Endodermal cell (in vitro differentiated cells): ENCODE data around the gene MAPKAPK3. TPM values are rescaled to one million over a fixed set of nuclear protein-coding genes. Genes with fewer than 3 reads are reported as not detected.

Experiments used
- DNase-seq: peaks from one replicate; pipeline ENCODE4 v3.0.0-alpha.2; 2017
- H3K27ac ChIP-seq: 2 replicates; pipeline ENCODE4 v1.5.1; 2013; ENCODE audit warnings: mild to moderate bottlenecking, low read depth, low read length, moderate library complexity
- H3K27me3 ChIP-seq: 2 replicates; pipeline ENCODE4 v1.6.1; 2013; ENCODE audit warnings: mild to moderate bottlenecking, low read length, moderate library complexity; ENCODE audit not compliant: insufficient read depth, control insufficient read depth, poor library complexity, severe bottlenecking
- H3K36me3 ChIP-seq: 2 replicates; pipeline ENCODE4 v1.7.0; 2013; ENCODE audit warnings: mild to moderate bottlenecking, low read length, moderate library complexity; ENCODE audit not compliant: control insufficient read depth, insufficient read depth
- H3K4me1 ChIP-seq: one replicate; pipeline ENCODE4 v1.7.0; 2013; ENCODE audit warnings: low read length; ENCODE audit not compliant: control insufficient read depth, insufficient read depth
- H3K4me3 ChIP-seq: 2 replicates; pipeline ENCODE4 v1.5.1; 2013; ENCODE audit warnings: mild to moderate bottlenecking, low read length, moderate library complexity
- H3K9ac ChIP-seq: 2 replicates; pipeline ENCODE4 v1.6.1; 2013; ENCODE audit warnings: mild to moderate bottlenecking, low read length, moderate library complexity; ENCODE audit not compliant: poor library complexity, severe bottlenecking; ENCODE audit errors: extremely low read depth
- H3K9me3 ChIP-seq: 2 replicates; pipeline ENCODE4 v1.6.1; 2013; ENCODE audit warnings: mild to moderate bottlenecking, low read length, moderate library complexity; ENCODE audit not compliant: control insufficient read depth
- H3K27ac Mint-ChIP-seq: 2 replicates; pipeline ENCODE4 v1.8.0; 2020; ENCODE audit warnings: mixed read lengths
- H3K27me3 Mint-ChIP-seq: 2 replicates; pipeline ENCODE4 v1.8.0; 2021; ENCODE audit warnings: mild to moderate bottlenecking, mixed read lengths; ENCODE audit not compliant: insufficient read depth
- H3K36me3 Mint-ChIP-seq: 2 replicates; pipeline ENCODE4 v1.8.0; 2020; ENCODE audit warnings: low read depth, mixed read lengths
- H3K4me1 Mint-ChIP-seq: 2 replicates; pipeline ENCODE4 v1.8.0; 2020; ENCODE audit warnings: mixed read lengths
- H3K4me3 Mint-ChIP-seq: 2 replicates; pipeline ENCODE4 v1.8.0; 2020; ENCODE audit warnings: mild to moderate bottlenecking, moderate library complexity, mixed read lengths
- H3K9me3 Mint-ChIP-seq: 2 replicates; pipeline ENCODE4 v1.8.0; 2020; ENCODE audit warnings: mild to moderate bottlenecking, mixed read lengths
- WGBS, 2 experiments: methylation state at CpG; one replicate each; pipeline versions ENCODE4 v1.1.5 to v1.1.7; 2013; ENCODE audit warnings: missing lambda C conversion rate in 2 of 2, mixed read lengths in 1 of 2; ENCODE audit not compliant: insufficient coverage in 1 of 2, insufficient read length in 1 of 2; 5-methylcytosine and 5-hydroxymethylcytosine counted together
- total RNA-seq, 2 donors: library from RNA; stranded (reverse); fragmentation: NEBNext Ultra II Directional in 1 of 2; extraction: Animal tissue kit (Norgen Biotek cat#: 25700) in 1 of 2; gene quantifications; 2 replicates in 1 of 2; 3 replicates in 1 of 2; pipeline ENCODE4 v1.2.1, GENCODE V29; 2021
- TF ChIP-seq, protein P1 (sequence below): fragments of 200-600 bp; sonication (generic); conservative IDR thresholded peaks from 2 replicates; pipeline ENCODE4 v1.5.0; 2021; ENCODE audit warnings: antibody characterized with exemption, mild to moderate bottlenecking

Gene MAPKAPK3
- total RNA-seq, 2 donors from 2014 or later, result 37.2 to 39.7 TPM

DNA sequence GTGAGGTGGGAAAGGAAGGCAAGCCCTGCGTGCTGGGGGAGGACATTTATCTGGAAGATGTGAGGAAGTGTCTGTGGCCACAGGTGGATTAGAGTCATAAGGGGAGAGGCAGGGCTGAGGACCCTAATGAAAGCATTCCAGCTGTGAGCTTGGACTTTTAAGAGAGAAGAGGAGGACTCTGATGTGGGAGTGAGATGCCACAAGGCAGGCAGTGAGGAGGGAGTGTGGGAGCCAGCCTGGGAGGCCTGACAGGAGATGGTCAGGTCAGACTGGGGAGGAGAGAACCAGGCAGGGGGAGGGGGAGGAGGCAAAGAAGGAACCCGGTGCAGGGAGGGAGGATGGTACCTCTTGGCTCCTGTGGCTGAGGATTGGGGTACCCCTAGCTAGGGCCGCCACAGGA is 21.0 kb downstream of the MAPKAPK3 start:
- H3K36me3 Mint-ChIP-seq, result peaks cover 8% of the 10 kb centered on the region
- H3K27ac Mint-ChIP-seq, result no peak overlapping the region
- Histone ChIP-seq H3K4me1 (no peaks in the 10 kb centered on the region), H3K9ac (no peak overlapping the region), H3K9me3 (no peaks in the 10 kb centered on the region), H3K27ac (no peak overlapping the region), H3K27me3 (no peaks in the 10 kb centered on the region), H3K4me3 (no peak overlapping the region), H3K36me3 (no peaks in the 10 kb centered on the region)
- TF ChIP-seq, protein P1, sequence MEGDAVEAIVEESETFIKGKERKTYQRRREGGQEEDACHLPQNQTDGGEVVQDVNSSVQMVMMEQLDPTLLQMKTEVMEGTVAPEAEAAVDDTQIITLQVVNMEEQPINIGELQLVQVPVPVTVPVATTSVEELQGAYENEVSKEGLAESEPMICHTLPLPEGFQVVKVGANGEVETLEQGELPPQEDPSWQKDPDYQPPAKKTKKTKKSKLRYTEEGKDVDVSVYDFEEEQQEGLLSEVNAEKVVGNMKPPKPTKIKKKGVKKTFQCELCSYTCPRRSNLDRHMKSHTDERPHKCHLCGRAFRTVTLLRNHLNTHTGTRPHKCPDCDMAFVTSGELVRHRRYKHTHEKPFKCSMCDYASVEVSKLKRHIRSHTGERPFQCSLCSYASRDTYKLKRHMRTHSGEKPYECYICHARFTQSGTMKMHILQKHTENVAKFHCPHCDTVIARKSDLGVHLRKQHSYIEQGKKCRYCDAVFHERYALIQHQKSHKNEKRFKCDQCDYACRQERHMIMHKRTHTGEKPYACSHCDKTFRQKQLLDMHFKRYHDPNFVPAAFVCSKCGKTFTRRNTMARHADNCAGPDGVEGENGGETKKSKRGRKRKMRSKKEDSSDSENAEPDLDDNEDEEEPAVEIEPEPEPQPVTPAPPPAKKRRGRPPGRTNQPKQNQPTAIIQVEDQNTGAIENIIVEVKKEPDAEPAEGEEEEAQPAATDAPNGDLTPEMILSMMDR, result no peak
- H3K4me3 Mint-ChIP-seq, result no peak overlapping the region
- DNase-seq, result no peak
- 94 to 100% methylated on average over 1 to 3 of the region's 3 CpGs for WGBS, 2 experiments
- H3K9me3 Mint-ChIP-seq, result no peaks in the 10 kb centered on the region
- peaks cover 15% of the 10 kb centered on the region for H3K4me1 Mint-ChIP-seq
- H3K27me3 Mint-ChIP-seq, result no peaks in the 10 kb centered on the region

DNA sequence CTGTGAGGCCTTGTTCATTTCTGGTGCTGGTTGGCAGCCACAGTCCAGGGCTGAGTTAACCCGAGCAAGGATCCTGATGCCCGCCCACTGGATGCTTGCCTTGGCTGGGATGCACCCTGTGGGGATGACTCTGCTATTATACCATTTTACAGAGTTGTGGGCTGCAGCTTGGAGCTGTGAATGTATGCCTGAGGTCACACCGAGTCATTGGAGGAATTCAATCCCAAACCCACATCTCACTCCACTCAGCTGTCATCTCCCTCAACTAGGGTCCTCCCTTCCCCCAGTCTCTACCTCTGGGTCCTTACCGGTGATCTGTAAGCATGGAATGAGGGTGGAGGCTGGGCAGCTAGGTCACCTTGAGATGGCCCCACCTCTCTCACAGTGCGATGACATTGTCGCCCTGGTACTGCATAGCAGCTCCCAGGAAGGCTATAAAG is 22.1 kb downstream of the MAPKAPK3 start:
- H3K27ac Mint-ChIP-seq, result no peak overlapping the region
- no peaks in the 10 kb centered on the region for H3K4me1 ChIP-seq
- TF ChIP-seq, protein P1, result no peak
- no peaks in the 10 kb centered on the region for H3K27me3 Mint-ChIP-seq
- 87 to 90% methylated on average over 2 to 6 of the region's 6 CpGs for WGBS, 2 experiments
- H3K4me1 Mint-ChIP-seq, result peaks cover 8% of the 10 kb centered on the region
- H3K36me3 Mint-ChIP-seq, result peaks cover 8% of the 10 kb centered on the region
- H3K36me3 ChIP-seq, result peaks cover under 1% of the 10 kb centered on the region
- H3K4me3 ChIP-seq, result no peak overlapping the region
- no peak overlapping the region for H3K27ac ChIP-seq
- H3K27me3 ChIP-seq, result no peaks in the 10 kb centered on the region
- no peak for DNase-seq
- H3K9me3 ChIP-seq, result no peaks in the 10 kb centered on the region
- no peaks in the 10 kb centered on the region for H3K9me3 Mint-ChIP-seq
- no peak overlapping the region for H3K9ac ChIP-seq
- H3K4me3 Mint-ChIP-seq, result no peak overlapping the region

DNA sequence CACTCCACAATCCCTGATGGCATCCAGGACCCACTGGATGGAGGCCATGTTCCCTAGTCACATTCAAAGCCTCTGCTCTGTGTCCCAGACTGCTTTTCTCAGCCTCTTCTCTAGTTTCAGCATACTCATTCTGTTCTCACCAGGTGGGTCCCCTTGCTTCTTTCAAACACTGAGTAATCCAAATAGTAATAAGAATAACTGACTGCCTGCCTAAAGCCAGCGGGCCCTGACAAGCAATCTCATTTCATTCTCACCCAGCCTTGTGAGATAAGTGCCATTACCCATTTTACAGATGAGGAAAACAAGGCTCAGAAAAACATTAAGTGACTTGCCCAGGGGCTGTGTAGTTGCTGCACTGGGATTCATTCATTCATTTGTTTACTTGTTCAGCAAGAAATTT is 25.4 kb downstream of the MAPKAPK3 start:
- H3K27ac Mint-ChIP-seq, result no peak overlapping the region
- TF ChIP-seq, protein P1, result no peak
- DNase-seq, result no peak
- Histone ChIP-seq H3K4me1 (no peaks in the 10 kb centered on the region), H3K9ac (no peak overlapping the region), H3K9me3 (no peaks in the 10 kb centered on the region), H3K36me3 (peaks cover 19% of the 10 kb centered on the region), H3K27ac (no peak overlapping the region), H3K27me3 (no peaks in the 10 kb centered on the region), H3K4me3 (no peak overlapping the region)
- 78 to 92% methylated on average over 1 of the region's 1 CpG for WGBS, 2 experiments
- no peak overlapping the region for H3K4me3 Mint-ChIP-seq
- no peaks in the 10 kb centered on the region for H3K9me3 Mint-ChIP-seq
- H3K27me3 Mint-ChIP-seq, result no peaks in the 10 kb centered on the region
- H3K36me3 Mint-ChIP-seq, result peaks cover 14% of the 10 kb centered on the region
- H3K4me1 Mint-ChIP-seq, result peaks cover 21% of the 10 kb centered on the region
